Keratinocyte (primary cell): ENCODE data around the gene DOCK7.

Experiments used
- EZH2 ChIP-seq: IDR thresholded peaks from one replicate; pipeline ENCODE4 v1.6.1; 2012; ENCODE audit warnings: inconsistent platforms, mild to moderate bottlenecking, low read length, moderate library complexity
- TF ChIP-seq, protein P1 (sequence below), 3 experiments: IDR thresholded peaks in 1 of 3; conservative IDR thresholded peaks in 1 of 3; optimal IDR thresholded peaks in 1 of 3; 2 replicates in 2 of 3; 3 replicates in 1 of 3; pipeline versions ENCODE3 to v1.5.1; 2011; ENCODE audit warnings: low read length in 3 of 3, mild to moderate bottlenecking in 3 of 3, moderate library complexity in 2 of 3, control low read depth in 1 of 3, inconsistent platforms in 1 of 3; ENCODE audit not compliant: insufficient read depth in 2 of 3; ENCODE audit errors: extremely low read depth in 1 of 3

DNA sequence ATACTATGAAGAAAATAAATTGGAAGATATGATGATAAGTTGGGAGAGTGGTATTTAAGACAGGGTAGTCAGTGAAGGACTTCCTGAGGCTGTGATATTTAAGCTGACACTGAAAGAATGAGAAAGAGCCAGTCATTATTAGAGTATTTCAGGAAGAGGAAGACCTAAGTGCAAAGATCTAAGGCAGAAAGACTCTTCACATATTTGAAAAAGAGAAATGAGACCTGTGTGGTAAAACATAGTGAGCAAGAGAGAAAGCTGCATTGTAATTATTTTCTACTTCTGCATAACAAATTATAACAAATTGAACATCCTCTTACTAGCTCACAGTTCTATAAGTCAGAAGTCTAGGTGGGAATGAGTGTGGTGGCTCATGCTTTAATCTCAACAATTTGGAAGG lies 34.6 kb upstream of the DOCK7 start:
- TF ChIP-seq EZH2, result no peak
- TF ChIP-seq, protein P1, sequence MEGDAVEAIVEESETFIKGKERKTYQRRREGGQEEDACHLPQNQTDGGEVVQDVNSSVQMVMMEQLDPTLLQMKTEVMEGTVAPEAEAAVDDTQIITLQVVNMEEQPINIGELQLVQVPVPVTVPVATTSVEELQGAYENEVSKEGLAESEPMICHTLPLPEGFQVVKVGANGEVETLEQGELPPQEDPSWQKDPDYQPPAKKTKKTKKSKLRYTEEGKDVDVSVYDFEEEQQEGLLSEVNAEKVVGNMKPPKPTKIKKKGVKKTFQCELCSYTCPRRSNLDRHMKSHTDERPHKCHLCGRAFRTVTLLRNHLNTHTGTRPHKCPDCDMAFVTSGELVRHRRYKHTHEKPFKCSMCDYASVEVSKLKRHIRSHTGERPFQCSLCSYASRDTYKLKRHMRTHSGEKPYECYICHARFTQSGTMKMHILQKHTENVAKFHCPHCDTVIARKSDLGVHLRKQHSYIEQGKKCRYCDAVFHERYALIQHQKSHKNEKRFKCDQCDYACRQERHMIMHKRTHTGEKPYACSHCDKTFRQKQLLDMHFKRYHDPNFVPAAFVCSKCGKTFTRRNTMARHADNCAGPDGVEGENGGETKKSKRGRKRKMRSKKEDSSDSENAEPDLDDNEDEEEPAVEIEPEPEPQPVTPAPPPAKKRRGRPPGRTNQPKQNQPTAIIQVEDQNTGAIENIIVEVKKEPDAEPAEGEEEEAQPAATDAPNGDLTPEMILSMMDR (optimal IDR thresholded peaks at IDR 0.05 in 1 of 3, IDR thresholded peaks at IDR 0.05 in 1 of 3, conservative IDR thresholded peaks at IDR 0.05 in 1 of 3; ENCODE audit: extremely low read depth in 1 of 3, insufficient read depth in 2 of 3, low read length in 3 of 3), result no peak
